Glomerular visceral epithelial cell (primary cell): Measurements from ENCODE around the gene ADAR.

ENCODE experiments used
- DNase-seq: peaks from one replicate; pipeline ENCODE4 v3.0.0-alpha.2; 2016; ENCODE audit errors: extremely low spot score

The ADAR gene

GRCh38 chr1:154558720-154559465 is 49.1 kb downstream of the ADAR start:
- peak; percentile 99 for DNase-seq

DNA sequence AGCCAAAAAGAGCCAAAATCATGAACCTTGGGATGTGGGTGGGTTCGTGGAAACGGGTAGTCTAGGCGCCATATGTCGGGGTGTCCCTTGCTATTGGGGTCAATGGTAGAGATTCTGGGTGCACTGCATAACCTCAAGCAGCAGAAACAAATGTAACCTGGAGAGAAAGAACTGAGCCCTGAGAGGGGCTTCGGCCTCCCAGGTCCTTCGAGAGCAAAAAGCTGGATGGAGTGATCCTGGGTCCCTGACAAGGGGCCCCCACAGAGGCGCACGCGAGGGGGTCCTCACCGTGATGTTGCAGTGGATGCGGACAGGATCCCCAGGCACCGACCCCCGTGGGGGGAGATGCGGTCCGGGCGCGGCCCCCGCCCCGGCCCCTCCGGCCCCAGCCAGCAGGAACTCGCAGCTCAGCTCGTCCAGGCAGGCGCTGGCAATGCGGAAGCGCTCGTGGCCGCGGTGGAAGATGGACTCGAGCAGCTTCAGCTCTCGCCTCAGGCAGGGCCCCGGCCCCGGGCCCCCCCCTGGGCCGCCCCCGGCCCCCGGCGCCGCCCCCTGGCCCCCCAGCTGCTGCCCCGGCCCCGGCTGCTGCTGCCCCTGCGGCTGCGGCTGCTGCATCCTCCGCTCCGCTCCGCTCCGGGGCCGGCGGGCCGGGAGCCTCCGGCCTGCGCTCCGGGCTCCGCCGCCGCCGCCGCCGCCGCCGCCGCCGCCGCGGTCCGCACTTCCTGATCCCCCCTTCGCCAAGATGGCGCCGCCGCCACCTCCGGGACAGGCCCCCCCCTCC is 49.9 kb downstream of the ADAR start, which contains the start of gene UBE2Q1:
Gene UBE2Q1, minus strand, starts transcription at position 724 of the 781 bp plus-strand sequence. Its CDS starts 109 bp downstream, at position 615.
- peak; percentile 38 for DNase-seq

DNA sequence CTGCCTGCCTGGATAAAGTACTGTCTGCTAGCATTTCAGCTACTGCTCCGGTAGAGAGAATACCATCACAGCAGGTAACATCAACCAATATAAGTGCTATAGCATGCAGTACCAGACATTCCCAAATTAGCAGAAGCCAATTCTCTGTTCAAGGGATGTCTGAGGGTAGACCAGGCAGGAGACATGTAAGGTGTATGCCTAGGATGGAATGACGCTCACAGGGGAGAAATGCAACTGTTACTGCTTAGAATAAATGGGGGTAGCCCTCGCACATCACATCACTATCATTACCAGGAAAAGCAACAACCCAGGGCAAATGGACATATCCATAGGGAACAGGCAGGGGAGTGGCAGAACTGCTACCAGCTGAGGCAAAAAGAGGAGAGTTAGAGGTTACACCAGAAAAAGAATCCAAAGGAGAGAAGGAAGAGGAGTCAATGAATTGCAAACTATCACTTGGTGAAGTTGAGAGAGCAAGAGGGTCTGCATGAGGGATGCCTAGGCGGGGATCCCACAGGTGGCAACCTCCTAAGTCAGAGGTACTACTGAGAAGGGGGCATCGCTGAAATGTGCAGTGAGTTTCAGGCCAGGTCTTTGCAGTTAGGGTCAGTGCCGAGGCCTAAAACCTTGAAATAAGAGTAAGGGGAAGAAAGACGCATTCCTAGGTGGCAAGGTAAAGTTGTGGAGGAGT is 50.6 kb downstream of the ADAR start:
- no peak for DNase-seq

DNA sequence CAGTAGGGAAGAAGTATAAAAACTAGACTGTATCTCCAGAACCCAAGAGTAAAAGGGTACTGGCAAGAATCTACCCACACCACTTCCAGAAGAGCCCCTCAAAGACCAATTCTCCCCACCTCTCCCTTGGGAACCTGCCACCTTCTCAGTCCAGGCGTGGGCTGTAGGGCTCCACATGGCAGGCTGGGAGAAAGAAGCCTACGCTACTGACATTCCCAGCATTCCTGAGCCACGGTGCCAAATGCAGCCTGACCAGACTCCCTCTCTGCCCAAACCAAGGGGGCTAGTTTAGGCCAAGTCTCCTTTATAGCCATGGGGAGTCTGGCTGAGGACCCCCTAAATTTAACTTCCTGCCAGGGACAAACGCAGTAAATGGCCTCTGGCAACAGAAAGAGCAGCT is 51.6 kb downstream of the ADAR start:
- peak; percentile 25 for DNase-seq

DNA sequence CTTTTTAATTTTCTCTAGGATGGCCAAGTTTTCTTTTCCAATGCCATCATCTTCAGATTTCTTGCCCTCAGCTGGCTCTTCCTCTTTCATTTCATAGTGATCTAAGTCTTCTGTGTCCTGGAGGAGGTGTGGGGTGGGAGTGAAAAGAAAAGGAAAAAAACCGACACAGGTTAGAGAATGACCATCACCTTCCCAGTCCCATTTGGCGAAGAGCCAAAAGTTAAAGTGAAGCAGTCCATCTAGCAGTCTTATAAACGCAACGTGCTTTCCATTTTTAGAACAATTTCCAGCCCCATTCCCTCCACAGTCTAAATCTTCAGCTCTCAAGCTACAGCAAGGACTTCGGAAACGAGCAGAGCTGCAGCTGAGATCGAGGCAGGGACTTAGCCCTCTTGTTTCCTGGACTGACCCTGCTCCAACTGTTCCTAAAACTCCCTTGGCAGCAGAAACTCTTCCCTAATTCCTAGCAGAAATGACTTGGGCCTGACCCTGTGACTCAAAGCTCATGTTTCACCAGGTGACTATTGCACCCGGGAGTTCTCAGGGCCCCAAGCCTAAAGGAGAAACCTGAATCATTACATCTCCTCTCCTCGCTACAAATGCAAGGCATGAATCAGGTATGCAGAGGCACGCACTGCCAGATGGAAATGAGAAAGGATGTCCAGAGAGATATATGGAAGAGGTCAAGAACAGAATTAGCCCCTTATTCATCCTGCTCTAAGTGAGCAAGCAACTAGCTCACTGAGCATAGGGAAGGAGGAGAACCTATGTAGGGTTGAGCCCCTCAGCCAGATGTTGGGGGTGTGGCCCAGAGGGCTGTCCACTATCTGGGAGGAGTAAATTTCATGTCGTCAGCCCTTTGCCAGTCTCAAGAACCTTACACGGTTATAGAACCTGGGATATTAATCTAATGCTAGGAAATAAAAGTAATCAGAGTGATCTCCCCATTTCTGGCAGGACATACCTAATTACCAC is 54.6 kb downstream of the ADAR start:
- no peak for DNase-seq

- DNase-seq, result no peak
These were observed 56.0 kb downstream of the ADAR start for GRCh38 chr1:154552036-154552435.

GRCh38 chr1:154551474-154551873 is 56.5 kb downstream of the ADAR start:
- no peak for DNase-seq

- no peak for DNase-seq
These were observed 57.3 kb downstream of the ADAR start for GRCh38 chr1:154550657-154551056.

- DNase-seq, result no peak
These were observed 57.9 kb downstream of the ADAR start for GRCh38 chr1:154550070-154550469.

GRCh38 chr1:154549202-154549770 is 58.7 kb downstream of the ADAR start:
- DNase-seq, result no peak

DNA sequence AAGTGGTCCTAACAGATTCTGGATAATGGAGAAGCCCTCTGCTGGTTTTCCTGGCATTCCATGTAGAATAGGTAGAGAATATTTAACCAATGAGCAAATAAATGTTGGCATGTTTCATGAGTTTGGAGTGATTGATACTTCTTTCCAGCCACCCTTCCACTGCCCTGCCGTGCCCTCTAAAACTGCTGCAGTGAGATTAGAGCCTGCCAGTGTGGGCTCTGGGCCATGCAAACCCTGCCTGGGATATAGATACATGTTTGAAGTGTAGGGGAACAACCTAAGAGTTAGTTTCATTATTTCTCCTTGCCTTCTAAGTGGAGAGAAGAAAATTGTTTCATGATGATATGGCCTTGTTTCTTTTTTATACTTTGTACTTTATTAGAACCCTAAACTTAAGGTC is 60.0 kb downstream of the ADAR start:
- DNase-seq, result no peak

DNA sequence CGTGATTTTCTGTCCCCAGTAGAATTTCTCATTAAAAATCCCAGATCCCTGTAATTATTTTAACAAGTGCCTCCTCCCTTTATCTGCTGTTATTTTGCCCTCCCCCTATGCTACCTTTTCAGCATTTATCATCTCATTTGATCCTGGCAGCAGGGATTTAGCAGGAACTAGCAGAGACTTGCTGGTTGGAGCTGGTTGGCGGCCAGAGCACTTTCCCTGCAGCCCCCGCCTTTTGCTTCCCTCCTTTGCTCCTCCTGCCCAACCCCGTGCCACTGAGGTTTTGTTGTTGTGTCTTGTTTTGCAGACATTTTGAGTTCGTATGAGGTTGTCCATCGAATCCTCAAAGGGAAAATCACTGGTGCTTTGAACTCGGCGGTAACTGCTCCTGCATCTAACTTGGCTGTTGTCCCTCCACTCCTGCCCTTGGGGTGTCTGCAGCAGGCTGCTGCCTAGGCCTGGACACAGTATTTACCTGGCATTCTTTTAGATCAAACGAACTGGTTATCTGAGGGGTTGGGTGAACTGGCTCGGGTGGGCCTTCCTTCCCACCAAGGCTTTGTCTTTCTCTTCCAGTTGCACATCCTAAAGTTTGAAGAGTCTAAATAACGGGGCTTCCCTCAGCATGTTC is 60.8 kb downstream of the ADAR start:
- DNase-seq, result no peak

GRCh38 chr1:154546264-154547063 is 61.5 kb downstream of the ADAR start:
- DNase-seq, result peak; percentile 66

DNA sequence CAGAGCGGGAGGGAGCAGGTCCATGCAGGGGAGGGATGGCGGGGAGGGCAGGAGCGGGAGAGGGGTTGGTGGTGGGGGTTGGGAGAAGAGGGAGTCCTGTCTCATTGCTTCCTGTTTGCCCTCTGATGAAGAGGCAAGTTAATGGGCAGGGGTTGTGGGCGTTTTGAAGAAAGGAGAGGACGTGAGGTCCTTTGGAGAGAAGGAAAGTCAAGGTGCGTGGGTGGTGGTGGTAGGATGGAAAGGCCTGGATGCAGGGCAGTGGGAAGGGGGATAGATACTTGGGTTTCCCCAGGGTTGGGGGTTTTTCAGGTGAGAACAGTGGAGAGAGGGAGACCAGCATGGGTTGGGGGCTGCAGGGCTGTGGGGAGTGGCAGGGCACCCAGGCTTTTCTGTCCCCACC is 66.8 kb downstream of the ADAR start:
- no peak for DNase-seq

DNA sequence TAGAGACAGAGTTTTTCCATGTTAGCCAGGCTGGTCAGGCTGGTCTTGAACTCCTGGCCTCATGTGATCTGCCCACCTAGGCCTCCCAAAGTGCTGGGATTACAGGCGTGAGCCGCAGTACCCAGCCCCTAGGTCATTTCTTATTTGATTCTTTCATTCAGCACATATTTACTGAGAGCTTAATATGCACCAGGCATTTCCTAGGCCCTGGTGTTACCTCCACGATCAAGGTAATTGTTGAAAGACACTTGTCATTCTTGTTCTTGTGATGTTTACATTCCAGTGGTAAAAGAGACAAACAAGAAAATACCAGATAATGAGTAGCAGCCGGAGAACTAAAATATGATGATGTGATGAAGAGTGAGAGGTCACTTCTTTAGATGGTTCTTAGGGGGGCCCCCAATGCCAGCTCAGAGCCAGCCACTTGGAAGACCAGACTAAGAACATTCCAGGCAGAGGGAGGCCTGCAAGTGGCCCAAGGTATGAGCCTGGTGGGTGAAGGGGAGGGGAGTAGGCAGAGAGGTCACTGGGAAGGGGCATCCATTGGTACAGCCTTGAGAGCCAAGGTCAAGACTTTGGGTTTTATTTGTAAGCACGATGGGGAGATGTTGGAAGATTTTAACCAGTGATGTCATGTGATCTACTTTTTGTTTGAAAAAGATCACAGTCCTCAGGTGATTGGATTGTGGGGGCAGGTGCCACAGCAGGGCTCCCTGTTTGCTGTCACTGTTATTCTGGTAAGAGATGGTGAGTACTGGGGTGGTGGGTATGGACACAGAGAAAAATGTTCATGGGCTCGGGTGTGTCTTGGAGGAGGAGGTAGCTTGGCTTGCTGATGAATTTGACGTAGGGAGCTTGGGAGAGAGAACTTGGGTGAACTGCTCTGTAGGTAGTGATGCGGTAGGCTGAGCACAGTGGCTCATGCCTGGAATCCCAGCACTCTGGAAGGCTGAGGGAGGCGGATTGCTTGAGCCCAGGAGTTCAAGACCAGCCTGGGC is 68.2 kb downstream of the ADAR start:
- no peak for DNase-seq

DNA sequence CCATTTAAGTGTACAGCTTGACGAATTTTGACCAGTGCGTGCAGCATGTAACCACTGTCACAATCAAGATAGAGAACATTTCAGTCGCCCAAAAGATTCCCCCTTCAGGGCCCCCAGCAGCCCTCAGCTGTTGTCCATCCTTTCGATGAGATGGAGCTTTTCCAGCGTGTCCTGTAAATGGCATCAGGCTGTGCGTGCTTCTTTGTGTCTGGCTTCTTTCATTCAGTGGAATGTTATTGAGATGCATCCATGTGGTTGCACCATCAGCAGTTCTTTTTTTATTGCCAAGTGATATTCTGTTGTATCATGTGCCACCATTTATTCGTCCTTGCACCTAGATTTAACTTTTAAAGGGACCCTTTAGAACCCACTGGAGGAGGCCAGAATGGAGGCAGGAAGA is 71.4 kb downstream of the ADAR start:
- DNase-seq, result no peak

DNA sequence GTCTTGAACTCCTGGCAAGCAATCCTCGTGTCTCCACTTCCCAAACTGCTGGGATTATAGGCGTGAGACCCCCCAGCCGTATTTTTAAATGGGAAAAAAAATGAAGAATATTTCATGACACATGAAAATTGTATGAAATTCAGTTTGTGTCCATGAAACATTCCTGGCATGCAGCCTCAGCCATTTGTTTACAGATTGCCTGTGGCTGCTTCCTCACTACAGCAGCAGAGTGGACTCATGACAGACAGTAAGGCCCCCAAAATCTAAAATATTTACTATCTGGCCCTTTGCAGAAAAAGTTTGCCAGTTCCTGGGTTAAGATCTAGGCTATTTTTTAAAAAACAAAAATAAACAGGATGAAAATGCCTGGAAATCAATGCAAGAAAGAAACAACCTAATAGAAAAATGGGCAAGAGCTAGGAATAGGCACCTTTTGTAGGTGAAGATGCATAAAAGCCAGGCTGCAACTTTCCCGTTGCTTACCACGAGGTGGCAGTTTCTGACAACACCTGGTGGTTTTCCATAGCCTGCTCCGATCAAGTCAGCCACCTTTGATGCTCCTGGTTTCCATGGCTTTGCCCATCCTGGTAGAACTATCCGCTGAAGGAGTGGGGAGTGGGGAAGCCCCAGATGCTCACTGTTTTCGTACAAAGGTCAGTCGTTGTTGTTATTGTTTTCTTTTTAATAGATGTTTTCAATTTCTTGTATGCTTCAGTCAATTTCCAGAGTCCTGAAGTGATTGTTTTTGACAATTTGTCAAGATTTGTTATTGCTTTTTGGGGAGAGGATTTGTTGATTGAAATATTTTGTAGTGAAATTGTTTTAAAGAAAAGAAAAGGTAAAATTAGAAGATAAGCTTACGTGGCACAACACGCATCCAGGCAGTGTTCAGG is 73.8 kb downstream of the ADAR start:
- DNase-seq, result peak; percentile 45
